ENCODE data around the gene NAP1L4.

DNA sequence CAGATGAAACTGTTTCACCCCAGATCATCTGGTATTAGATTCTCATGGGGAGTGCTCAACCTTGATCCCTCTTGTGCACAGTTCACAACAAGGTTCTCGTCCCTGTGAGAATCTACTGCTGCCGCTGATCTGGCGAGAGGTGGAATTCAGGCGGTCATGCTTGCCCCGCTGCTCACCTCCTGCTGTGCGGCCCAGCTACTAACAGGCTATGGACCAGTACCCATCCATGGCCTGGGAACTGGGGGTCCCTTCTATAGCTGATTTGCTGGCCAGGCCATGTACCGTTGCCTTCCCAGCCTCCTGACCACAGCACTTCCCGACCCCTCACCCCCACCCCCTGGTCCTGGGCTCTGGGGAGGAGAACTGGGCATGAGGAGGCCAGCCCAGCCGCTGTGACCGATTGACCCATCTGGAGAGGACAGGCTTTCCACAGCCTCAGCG lies 65.5 kb downstream of the NAP1L4 start:
- TF ChIP-seq, protein P1, sequence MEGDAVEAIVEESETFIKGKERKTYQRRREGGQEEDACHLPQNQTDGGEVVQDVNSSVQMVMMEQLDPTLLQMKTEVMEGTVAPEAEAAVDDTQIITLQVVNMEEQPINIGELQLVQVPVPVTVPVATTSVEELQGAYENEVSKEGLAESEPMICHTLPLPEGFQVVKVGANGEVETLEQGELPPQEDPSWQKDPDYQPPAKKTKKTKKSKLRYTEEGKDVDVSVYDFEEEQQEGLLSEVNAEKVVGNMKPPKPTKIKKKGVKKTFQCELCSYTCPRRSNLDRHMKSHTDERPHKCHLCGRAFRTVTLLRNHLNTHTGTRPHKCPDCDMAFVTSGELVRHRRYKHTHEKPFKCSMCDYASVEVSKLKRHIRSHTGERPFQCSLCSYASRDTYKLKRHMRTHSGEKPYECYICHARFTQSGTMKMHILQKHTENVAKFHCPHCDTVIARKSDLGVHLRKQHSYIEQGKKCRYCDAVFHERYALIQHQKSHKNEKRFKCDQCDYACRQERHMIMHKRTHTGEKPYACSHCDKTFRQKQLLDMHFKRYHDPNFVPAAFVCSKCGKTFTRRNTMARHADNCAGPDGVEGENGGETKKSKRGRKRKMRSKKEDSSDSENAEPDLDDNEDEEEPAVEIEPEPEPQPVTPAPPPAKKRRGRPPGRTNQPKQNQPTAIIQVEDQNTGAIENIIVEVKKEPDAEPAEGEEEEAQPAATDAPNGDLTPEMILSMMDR (IDR thresholded peaks at IDR 0.05), result no peak
- TF ChIP-seq POLR2A (IDR thresholded peaks at IDR 0.05), result no peak

Data from right lobe of liver (tissue), 4 donors.